K562 (cell line): ENCODE data around the gene ACBD3. TPM values are rescaled to one million over a fixed set of nuclear protein-coding genes. Genes with fewer than 3 reads are reported as not detected.

Experiments
- ATAC-seq: fragments of 200-7000 bp; cut with Tn5 transposase; 3 replicates; pipeline ENCODE4 v1.9.1; 2020; ENCODE audit warnings: moderate library complexity
- BruUV-seq: library from RNA; stranded (reverse); fragments of 400-500 nt; replicated peaks from 2 replicates; lab custom pipeline; 2021; lab: Mats Ljungman, UMichigan
- CTCF ChIA-PET: fragments of 300-600 bp; formaldehyde crosslinking; extraction: SDS; loops from one replicate; lab custom pipeline; 2021; ENCODE audit warnings: low intra/inter-chr PET ratio; lab: Yijun Ruan, JAX
- POLR2A ChIA-PET: fragments of 300-600, 350-650 bp; sonication (Branson Sonifier 250); formaldehyde crosslinking; extraction: SDS; loops from one replicate; lab custom pipeline; 2021; ENCODE audit warnings: antibody characterized with exemption, inconsistent platforms; lab: Yijun Ruan, JAX
- DNase-seq, 4 experiments: peaks; one replicate each; pipeline versions ENCODE4 v3.0.0 to v3.0.0-alpha.2; 2011 to 2018; ENCODE audit warnings: low spot score in 3 of 4, mixed read lengths in 3 of 4; ENCODE audit errors: extremely low read depth in 1 of 4
- FAIRE-seq: peaks from 2 replicates; lab custom pipeline; 2011; peaks lifted over from hg19 to GRCh38; lab: Jason Lieb, UNC
- H2AFZ ChIP-seq: 2 replicates; pipeline ENCODE4 v1.6.0; 2011; ENCODE audit warnings: low read depth, low read length, control low read depth, inconsistent platforms
- H3K27ac ChIP-seq: fragments of 200-600 bp; 3 replicates; pipeline ENCODE4 v1.8.0; 2011; ENCODE audit warnings: low read depth, mild to moderate bottlenecking, control low read depth, inconsistent platforms, low read length, moderate library complexity, mixed read lengths; ENCODE audit errors: extremely low read depth
- H3K27me3 ChIP-seq, 2 experiments: fragments of 300-600 bp in 1 of 2; 2 replicates in 1 of 2; 3 replicates in 1 of 2; pipeline versions ENCODE4 v1.6.0 to v1.8.0; 2011; ENCODE audit warnings: inconsistent platforms in 2 of 2, low read length in 2 of 2, mild to moderate bottlenecking in 1 of 2, mixed read lengths in 1 of 2, moderate library complexity in 1 of 2; ENCODE audit not compliant: control insufficient read depth in 2 of 2, insufficient read depth in 2 of 2
- H3K36me3 ChIP-seq: fragments of 300-600 bp; 3 replicates; pipeline ENCODE4 v1.8.0; 2011; ENCODE audit warnings: mild to moderate bottlenecking, low read length, inconsistent platforms; ENCODE audit not compliant: control insufficient read depth, insufficient read depth
- H3K4me1 ChIP-seq, 2 experiments: fragments of 200-600 bp in 1 of 2; replicated peaks in 1 of 2; 2 replicates in 1 of 2; 3 replicates in 1 of 2; pipeline versions ENCODE4 v1.5.1 to v1.8.0; 2011; ENCODE audit warnings: inconsistent platforms in 2 of 2, low read length in 2 of 2, mild to moderate bottlenecking in 1 of 2, mixed read lengths in 1 of 2, moderate library complexity in 1 of 2; ENCODE audit not compliant: control insufficient read depth in 2 of 2, insufficient read depth in 2 of 2
- H3K4me2 ChIP-seq: 2 replicates; pipeline ENCODE4 v1.6.1; 2011; ENCODE audit warnings: low read length, control low read depth, inconsistent platforms, mixed read lengths; ENCODE audit not compliant: insufficient read depth
- H3K4me3 ChIP-seq: fragments of 200-600 bp; sonication (generic), shearing (Covaris generic); 2 replicates; pipeline ENCODE4 v1.5.1; 2016; ENCODE audit warnings: control low read depth, inconsistent platforms
- H3K79me2 ChIP-seq: fragments of 200-600 bp; 3 replicates; pipeline ENCODE4 v1.8.0; 2011; ENCODE audit warnings: low read length, inconsistent platforms; ENCODE audit not compliant: control insufficient read depth, insufficient read depth
- H3K9ac ChIP-seq, 2 experiments: 2 replicates each; pipeline versions ENCODE4 v1.6.0 to v1.6.1; 2011; ENCODE audit warnings: low read depth in 2 of 2, low read length in 2 of 2, control low read depth in 1 of 2, inconsistent platforms in 1 of 2, mild to moderate bottlenecking in 1 of 2, mixed read lengths in 1 of 2; ENCODE audit not compliant: insufficient read depth in 1 of 2
- H3K9me1 ChIP-seq: one replicate; pipeline ENCODE4 v1.6.0; 2011; ENCODE audit warnings: inconsistent platforms, mild to moderate bottlenecking, low read length, moderate library complexity; ENCODE audit not compliant: control insufficient read depth, insufficient read depth
- H3K9me3 ChIP-seq: replicated peaks from 2 replicates; pipeline ENCODE4 v1.5.1; 2011; ENCODE audit warnings: low read depth, low read length, inconsistent platforms; ENCODE audit not compliant: control insufficient read depth, insufficient read depth
- H4K20me1 ChIP-seq: replicated peaks from 2 replicates; pipeline ENCODE4 v1.6.1; 2011; ENCODE audit warnings: low read length, inconsistent platforms, mixed read lengths; ENCODE audit not compliant: control insufficient read depth, insufficient read depth
- CEBPZ ChIP-seq: fragments of 150-350 bp; IDR thresholded peaks from 2 replicates; pipeline ENCODE4 v1.6.1; 2014; ENCODE audit warnings: low read depth, mild to moderate bottlenecking, low read length, borderline replicate concordance
- CUX1 ChIP-seq: fragments of 200-800 bp; sonication (Bioruptor generic); IDR thresholded peaks from 2 replicates; pipeline ENCODE4 v1.6.1; 2016; ENCODE audit warnings: missing genetic modification characterization, missing compliant biosample characterization
- HDAC1 ChIP-seq, 2 experiments: fragments of 450-650 bp; IDR thresholded peaks; 2 replicates each; pipeline ENCODE4 v1.6.1; 2016 to 2017; ENCODE audit warnings: inconsistent platforms in 1 of 2, mild to moderate bottlenecking in 1 of 2, moderate library complexity in 1 of 2
- NFIX ChIP-seq: fragments of 250-450 bp; sonication (Bioruptor Pico); IDR thresholded peaks from 2 replicates; pipeline ENCODE4 v1.4.0; 2020; ENCODE audit warnings: low read depth, mild to moderate bottlenecking, moderate library complexity
- SNRNP70 ChIP-seq: fragments of 200-400 bp; formaldehyde crosslinking; optimal IDR thresholded peaks from 2 replicates; pipeline ENCODE3; 2017; ENCODE audit warnings: low read depth, low read length
- TCF3 ChIP-seq: sonication (generic); formaldehyde crosslinking; IDR thresholded peaks from 2 replicates; pipeline ENCODE4 v1.4.0; 2020; ENCODE audit warnings: mild to moderate bottlenecking, missing genetic modification reagents
- TCF7L2 ChIP-seq: fragments of 150-350 bp; IDR thresholded peaks from 2 replicates; pipeline ENCODE4 v1.6.1; 2016; ENCODE audit warnings: low read depth, mild to moderate bottlenecking, low read length, moderate library complexity
- ZFP30 ChIP-seq: fragments of 250-450 bp; sonication (Bioruptor Pico); IDR thresholded peaks from 2 replicates; pipeline ENCODE4 v1.8.0; 2022; ENCODE audit warnings: moderate library complexity, mild to moderate bottlenecking, inconsistent platforms, borderline replicate concordance
- ZNF140 ChIP-seq: fragments of 250-450 bp; sonication (Bioruptor Pico); IDR thresholded peaks from 2 replicates; pipeline ENCODE4 v1.8.0; 2021; ENCODE audit warnings: moderate library complexity, mild to moderate bottlenecking, inconsistent platforms
- ZNF282 ChIP-seq: sonication (generic); formaldehyde crosslinking; IDR thresholded peaks from 2 replicates; pipeline ENCODE4 v1.8.1; 2023; ENCODE audit warnings: missing genetic modification reagents
- ZNF444 ChIP-seq: fragments of 250-450 bp; sonication (Bioruptor Pico); IDR thresholded peaks from 2 replicates; pipeline ENCODE4 v1.4.0; 2020; ENCODE audit warnings: mild to moderate bottlenecking, moderate library complexity
- ZNF445 ChIP-seq: fragments of 250-450 bp; sonication (Bioruptor Pico); IDR thresholded peaks from 2 replicates; pipeline ENCODE4 v1.4.0; 2020; ENCODE audit warnings: low read depth, mild to moderate bottlenecking, moderate library complexity
- whole genome bisulfite sequencing: fragments of 100-300 bp; shearing (Covaris generic); methylation state at CpG from one replicate; pipeline ENCODE4 v1.1.6; 2016; ENCODE audit warnings: low coverage, mixed read lengths; ENCODE audit not compliant: insufficient coverage; ENCODE audit errors: missing lambda C conversion rate; 5-methylcytosine and 5-hydroxymethylcytosine counted together
- in situ Hi-C: fragments of 300-500 bp; cut with MboI; formaldehyde crosslinking; loops from 4 replicates; pipeline ENCODE4 v1.15.0; 2018; ENCODE audit warnings: inconsistent platforms, mixed read lengths
- intact Hi-C: fragments of 100-400 bp; cut with micrococcal nuclease; formaldehyde crosslinking; loops from 2 replicates; pipeline ENCODE4 v1.14.2; 2022
- polyA plus RNA-seq, 8 experiments: library from polyadenylated mRNA; depleted of rRNA in 4 of 8; stranded (reverse) in 5 of 8; unstranded in 3 of 8; fragments of >200 nt; fragmentation: Nextera tagmentation in 2 of 8; fragmentation: Illumina TruSeq in 1 of 8; extraction: Ambion mirVana in 2 of 8; extraction: Trizol in 1 of 8; gene quantifications; 2 replicates each; pipeline versions ENCODE4 v1.2.1 to v1.2.3, GENCODE V29; 2011 to 2014; ENCODE audit warnings: inconsistent platforms in 1 of 8, missing spikeins in 1 of 8
- total RNA-seq, 7 experiments: library from RNA; depleted of rRNA in 6 of 7; stranded (reverse); fragments of >200 nt in 6 of 7; fragmentation: Illumina TruSeq in 2 of 7; extraction: Trizol in 2 of 7; gene quantifications; 2 replicates each; pipeline versions ENCODE4 v1.2.1 to v1.2.3, GENCODE V29; 2011 to 2021; ENCODE audit warnings: low replicate concordance in 1 of 7

ACBD3 gene
- total and polyA plus RNA-seq, 9 of the 15 experiments (the other 6 are each of a cell fraction or from before 2014, with no cell fraction given), result 11.1 to 36.7 (median 26.9) TPM

GRCh38 chr1:226108935-226109828 is 77.4 kb downstream of the ACBD3 start:
- H3K27ac ChIP-seq, result no peak overlapping the region
- in situ Hi-C loops, result no loop called here
- TF ChIP-seq CEBPZ (no peak), TCF7L2 (no peak), CUX1 (0 out of 2 replicates have a peak, but pooled peaks have one; percentile 81), ZNF445 (no peak), ZNF140 (CRISPR knock-in tag) (no peak), ZFP30 (CRISPR knock-in tag) (no peak), HDAC1 (IDR thresholded peaks at IDR 0.05) (peak in 1 of 2 experiments; percentile 15; a peak in 2 of 4 replicates), TCF3 (CRISPR knock-in tag) (no peak), SNRNP70 (no peak), ZNF444 (CRISPR knock-in tag) (no peak), ZNF282 (CRISPR knock-in tag) (peak; percentile 75; the same call in 1 of the 2 replicates), NFIX (no peak)

More at GRCh38 chr1:226108935-226109828, 77.4 kb downstream of the ACBD3 start:
- Histone ChIP-seq H3K4me2 (peak overlapping the region; percentile 64), H4K20me1 (peaks cover 11% of the 10 kb centered on the region; the same call in 1 of the 2 replicates), H3K9ac (peak overlapping the region in 1 of 2 experiments; percentile 81; a peak in 2 of 4 replicates), H3K36me3 (no peaks in the 10 kb centered on the region), H3K9me1 (peaks cover 3% of the 10 kb centered on the region), H3K4me3 (peak overlapping the region; percentile 23), H2AFZ (peak overlapping the region; percentile 51), H3K4me1 (peaks cover 42 to 53% of the 10 kb centered on the region in 2 experiments), H3K79me2 (no peaks in the 10 kb centered on the region), H3K27me3 (no peaks in the 10 kb centered on the region), H3K9me3 (no peaks in the 10 kb centered on the region)
- WGBS, result 52% methylated on average over 23 of the region's 23 CpGs
- ATAC-seq (no peak), FAIRE-seq (peak; percentile 71), DNase-seq (peak in 2 of 4 experiments; percentile 64 to 75)
- POLR2A ChIA-PET, result interaction anchor here (0.6 to 1.5 kb wide), 8 partner anchors 8 to 110 kb away, joined by 3 to 5 read pairs (median 3); partner anchors contain the start of gene SDE2
- CTCF ChIA-PET, result interaction anchor here (0.6 to 1.1 kb wide), 4 partner anchors 27 to 299 kb away, joined by 3 to 5 read pairs (median 4); no protein-coding TSS in a partner anchor
- BruUV-seq, result no TSS peak
- intact Hi-C loops, result loop anchor here (1.0 kb wide), 1 partner anchor 20 kb away; no protein-coding TSS in a partner anchor
